Retinal pigment epithelial cell (primary cell): ENCODE data around the gene HDAC1.
"Not testable (repeated sequence)": the region's sequence is repeated elsewhere in the genome, so short reads cannot be mapped to it uniquely, and the experiment has no call there.

ENCODE experiments used
- DNase-seq: peaks from one replicate; pipeline ENCODE4 v3.0.0-alpha.2; 2010; ENCODE audit warnings: low read depth
- H3K4me3 ChIP-seq: 2 replicates; pipeline ENCODE4 v1.5.1; 2011; ENCODE audit warnings: mild to moderate bottlenecking, low read length, control low read depth, moderate library complexity
- TF ChIP-seq, protein P1 (sequence below): conservative IDR thresholded peaks from 2 replicates; pipeline ENCODE4 v1.5.1; 2011; ENCODE audit warnings: low read depth, low read length, control low read depth, inconsistent platforms

Gene HDAC1

DNA sequence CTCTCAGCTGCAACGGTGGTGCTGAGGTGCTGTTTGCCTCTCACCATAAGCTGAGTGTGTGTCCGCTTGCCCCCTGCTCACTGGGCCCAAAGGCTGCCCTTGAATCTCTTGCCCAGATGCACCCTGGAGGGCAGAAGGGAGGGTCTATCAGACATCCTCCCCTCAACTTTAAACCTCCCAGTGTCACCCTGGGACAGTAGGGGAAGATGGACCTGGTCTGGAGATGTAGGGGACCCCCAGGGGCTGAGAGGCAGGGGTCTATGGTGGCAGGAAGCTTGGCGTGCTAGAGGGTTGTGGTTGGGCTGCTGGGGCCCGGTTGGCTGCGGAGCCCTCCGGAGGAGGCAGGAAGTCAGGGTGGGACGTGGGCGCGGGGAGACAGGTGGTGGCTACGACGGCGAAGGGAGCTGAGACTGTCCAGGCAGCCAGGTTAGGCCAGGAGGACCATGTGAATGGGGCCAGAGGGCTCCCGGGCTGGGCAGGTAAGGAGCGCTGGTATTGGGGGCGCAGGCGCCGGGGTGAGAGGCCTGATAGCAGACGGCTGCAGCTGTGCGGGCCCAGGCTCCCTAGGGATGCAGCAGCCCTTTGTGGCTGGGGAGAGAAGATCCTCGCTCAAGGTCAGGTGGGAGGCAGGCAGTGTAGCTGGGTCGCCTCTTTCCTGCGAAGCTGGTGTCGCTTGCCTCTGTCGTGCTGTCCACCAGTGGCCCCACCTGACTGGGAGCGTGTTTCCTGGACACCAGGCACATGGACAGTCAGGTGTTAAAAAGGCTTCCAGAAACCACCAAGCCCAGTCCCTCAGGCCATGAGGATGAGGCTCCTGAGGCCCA lies 40.8 kb upstream of the HDAC1 start, which contains the start of gene LCK:
Gene LCK (plus strand): TSS at position 373 of the 824 bp plus-strand sequence. CDS start 23,065 bp downstream, outside the sequence.
- no peak for DNase-seq
- TF ChIP-seq, protein P1, sequence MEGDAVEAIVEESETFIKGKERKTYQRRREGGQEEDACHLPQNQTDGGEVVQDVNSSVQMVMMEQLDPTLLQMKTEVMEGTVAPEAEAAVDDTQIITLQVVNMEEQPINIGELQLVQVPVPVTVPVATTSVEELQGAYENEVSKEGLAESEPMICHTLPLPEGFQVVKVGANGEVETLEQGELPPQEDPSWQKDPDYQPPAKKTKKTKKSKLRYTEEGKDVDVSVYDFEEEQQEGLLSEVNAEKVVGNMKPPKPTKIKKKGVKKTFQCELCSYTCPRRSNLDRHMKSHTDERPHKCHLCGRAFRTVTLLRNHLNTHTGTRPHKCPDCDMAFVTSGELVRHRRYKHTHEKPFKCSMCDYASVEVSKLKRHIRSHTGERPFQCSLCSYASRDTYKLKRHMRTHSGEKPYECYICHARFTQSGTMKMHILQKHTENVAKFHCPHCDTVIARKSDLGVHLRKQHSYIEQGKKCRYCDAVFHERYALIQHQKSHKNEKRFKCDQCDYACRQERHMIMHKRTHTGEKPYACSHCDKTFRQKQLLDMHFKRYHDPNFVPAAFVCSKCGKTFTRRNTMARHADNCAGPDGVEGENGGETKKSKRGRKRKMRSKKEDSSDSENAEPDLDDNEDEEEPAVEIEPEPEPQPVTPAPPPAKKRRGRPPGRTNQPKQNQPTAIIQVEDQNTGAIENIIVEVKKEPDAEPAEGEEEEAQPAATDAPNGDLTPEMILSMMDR, result no peak
- H3K4me3 ChIP-seq, result no peak within 1 kb of the TSS

DNA sequence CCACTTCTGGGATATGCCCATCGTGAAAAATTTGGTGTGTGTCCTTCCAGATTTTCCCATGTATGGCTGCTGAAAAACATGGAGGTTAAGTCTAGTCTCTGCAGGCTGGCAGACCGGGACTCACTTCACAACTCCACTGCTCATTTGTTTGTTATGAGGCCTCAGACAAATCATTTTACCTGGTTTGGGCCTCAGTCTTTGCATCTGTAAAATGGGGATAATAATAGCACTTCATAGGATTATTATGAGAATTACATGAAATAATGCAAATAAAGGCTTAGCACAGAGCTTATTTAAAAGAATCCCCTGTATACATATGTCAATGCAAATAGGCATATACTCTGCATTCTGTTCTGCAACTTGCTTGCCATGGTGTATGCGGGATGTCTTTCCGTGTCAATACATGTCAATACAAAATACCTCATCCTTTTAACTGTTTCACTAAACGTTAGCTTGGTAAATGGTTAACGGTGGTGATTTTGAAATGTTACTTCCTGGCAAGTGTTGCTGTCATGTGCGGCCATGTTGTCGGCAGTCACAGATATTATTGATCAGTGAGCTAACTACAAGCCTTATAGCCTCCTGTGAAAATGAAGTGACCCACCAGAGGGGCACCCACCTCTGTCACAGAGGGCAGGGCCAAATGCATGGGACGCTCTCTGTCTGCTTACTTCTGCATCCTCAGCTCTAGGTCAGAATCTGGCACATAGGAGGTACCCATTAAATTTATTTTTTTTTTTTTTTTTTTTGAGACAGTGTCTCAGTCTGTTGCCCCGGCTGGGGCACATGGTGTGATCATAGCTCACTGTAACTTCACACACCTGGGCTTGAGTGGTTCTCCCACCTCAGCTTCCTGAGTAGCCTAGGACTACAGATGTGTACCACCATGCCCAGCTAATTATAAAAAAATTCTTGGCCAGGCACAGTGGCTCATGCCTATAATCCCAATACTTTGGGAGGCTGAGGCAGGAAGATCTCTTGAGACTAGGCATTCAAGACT lies 36.5 kb upstream of the HDAC1 start:
- no peak overlapping the region for H3K4me3 ChIP-seq
- DNase-seq, result no peak

DNA sequence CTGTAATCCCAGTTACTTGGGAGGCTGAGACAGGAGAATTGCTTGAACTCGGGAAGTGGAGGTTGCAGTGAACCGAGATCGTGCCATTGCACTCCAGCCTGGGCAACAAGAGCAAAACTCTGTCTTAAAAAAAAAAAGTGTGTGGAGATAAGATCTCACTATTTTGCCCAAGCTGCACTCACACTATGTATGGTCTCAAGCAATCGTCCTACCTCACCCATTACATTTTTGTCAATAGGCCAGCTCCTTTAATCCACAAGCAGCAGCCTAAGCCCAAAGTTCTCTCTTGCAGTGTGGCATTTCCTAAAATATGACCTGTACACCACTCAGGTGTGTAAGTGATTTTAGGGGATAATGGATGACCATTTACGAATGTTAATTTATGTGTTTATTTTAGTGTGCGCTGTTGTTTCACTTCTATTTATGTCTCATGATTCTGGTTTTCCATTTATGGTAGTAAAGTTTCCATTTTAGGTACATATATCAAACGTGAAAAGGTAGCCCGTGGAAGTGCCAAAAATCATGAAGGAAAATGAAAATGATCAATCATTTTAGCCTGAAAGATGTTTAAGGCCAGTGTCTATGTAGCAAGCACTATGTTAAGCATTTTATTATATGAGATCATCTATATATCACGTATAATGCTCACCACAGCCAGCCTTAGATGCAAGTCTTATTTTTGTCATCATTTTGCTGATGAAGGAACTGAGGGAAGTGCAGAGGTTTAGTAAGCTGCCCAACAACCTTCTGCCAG lies 35.2 kb upstream of the HDAC1 start:
- TF ChIP-seq, protein P1, result no peak
- H3K4me3 ChIP-seq, result no peak overlapping the region
- no peak for DNase-seq

More for the DNA sequence above, 36.5 kb upstream of the HDAC1 start:
- TF ChIP-seq, protein P1, result no peak

DNA sequence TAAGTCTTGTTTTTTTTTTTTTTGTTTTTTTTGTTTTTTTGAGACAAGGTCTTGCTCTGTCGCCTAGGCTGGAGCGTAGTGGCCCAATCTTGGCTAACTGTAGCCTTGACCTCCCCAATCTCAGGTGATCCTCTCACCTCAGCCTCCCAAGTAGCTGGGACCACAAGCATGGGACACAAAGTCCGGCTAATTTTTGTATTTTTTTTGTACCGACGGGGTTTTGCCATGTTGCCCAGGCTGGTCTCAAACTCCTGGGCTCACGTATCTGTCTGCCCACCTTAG lies 34.7 kb upstream of the HDAC1 start:
- DNase-seq, result no peak
- no peak overlapping the region for H3K4me3 ChIP-seq
- TF ChIP-seq, protein P1, result no peak

DNA sequence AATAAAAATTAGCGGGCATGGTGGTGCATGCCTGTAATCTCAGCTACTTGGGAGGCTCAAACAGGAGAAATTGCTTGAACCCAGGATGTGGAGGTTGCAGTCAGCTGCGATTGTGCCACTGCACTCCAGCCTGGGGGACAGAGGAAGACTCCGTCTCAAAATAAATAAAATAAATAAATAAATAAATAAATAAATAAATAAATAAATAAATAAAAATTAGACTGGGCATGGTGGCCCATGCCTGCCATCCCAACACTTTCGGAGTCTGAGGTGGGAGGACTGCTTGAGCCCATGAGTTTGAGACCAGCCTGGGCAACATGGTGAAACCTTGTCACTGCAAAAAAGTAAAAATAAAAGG lies 28.7 kb upstream of the HDAC1 start:
- not testable (repeated sequence) for H3K4me3 ChIP-seq, DNase-seq

DNA sequence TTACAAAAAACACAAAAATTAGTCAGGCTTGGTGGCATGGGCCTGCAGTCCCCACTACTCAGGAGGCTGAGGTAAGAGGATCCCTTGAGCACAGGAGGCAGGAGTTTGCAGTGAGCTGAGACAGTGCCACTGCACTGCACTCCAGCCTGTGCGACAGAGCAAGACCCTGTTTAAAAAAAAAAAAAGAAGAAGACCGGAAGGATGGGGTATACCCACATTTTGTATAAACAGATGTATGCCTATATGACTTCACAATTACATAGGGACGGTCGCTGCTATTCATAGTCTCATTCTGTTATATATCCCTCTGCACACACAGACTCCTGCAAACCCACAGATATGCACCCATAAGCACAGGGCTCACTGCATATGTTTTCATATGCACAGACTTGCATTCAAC lies 28.1 kb upstream of the HDAC1 start:
- H3K4me3 ChIP-seq, result no peak overlapping the region
- TF ChIP-seq, protein P1, result no peak
- no peak for DNase-seq

DNA sequence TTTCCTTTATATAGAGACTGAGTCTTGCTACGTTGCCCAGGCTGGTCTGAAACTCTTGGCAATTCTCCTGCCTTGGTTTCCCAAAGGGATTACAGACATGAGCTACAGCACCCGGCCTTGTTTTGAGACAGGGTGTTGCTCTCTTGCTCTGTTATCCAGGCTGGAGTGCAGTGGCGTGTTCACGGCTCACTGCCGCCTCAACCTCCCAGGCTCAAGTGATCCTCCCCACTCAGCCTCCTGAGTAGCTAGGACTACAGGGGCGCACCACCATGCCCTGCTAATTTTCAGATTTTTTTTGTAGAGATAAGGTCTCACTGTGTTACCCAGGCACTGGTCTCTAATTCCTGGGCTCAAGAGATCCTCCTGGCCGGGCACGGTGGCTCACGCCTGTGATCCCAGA lies 26.0 kb upstream of the HDAC1 start:
- DNase-seq, result no peak
- no peak overlapping the region for H3K4me3 ChIP-seq
- TF ChIP-seq, protein P1, result no peak
